ENCODE results near the gene VPS51. TPM values are rescaled to one million over a fixed set of nuclear protein-coding genes. Genes with fewer than 3 reads are reported as not detected.

The VPS51 gene
- total and polyA plus RNA-seq, 9 of the 15 experiments (the other 6 are each of a cell fraction or from before 2014, with no cell fraction given) = 1.8 to 143 (median 46.8) TPM

GRCh38 chr11:65150509-65151299 lies 54.7 kb downstream of the VPS51 start (continued):
- TF ChIP-seq, protein P1, sequence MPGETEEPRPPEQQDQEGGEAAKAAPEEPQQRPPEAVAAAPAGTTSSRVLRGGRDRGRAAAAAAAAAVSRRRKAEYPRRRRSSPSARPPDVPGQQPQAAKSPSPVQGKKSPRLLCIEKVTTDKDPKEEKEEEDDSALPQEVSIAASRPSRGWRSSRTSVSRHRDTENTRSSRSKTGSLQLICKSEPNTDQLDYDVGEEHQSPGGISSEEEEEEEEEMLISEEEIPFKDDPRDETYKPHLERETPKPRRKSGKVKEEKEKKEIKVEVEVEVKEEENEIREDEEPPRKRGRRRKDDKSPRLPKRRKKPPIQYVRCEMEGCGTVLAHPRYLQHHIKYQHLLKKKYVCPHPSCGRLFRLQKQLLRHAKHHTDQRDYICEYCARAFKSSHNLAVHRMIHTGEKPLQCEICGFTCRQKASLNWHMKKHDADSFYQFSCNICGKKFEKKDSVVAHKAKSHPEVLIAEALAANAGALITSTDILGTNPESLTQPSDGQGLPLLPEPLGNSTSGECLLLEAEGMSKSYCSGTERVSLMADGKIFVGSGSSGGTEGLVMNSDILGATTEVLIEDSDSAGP (CRISPR knock-in tag; IDR thresholded peaks at IDR 0.05) = no peak
- TF ChIP-seq, protein P2, sequence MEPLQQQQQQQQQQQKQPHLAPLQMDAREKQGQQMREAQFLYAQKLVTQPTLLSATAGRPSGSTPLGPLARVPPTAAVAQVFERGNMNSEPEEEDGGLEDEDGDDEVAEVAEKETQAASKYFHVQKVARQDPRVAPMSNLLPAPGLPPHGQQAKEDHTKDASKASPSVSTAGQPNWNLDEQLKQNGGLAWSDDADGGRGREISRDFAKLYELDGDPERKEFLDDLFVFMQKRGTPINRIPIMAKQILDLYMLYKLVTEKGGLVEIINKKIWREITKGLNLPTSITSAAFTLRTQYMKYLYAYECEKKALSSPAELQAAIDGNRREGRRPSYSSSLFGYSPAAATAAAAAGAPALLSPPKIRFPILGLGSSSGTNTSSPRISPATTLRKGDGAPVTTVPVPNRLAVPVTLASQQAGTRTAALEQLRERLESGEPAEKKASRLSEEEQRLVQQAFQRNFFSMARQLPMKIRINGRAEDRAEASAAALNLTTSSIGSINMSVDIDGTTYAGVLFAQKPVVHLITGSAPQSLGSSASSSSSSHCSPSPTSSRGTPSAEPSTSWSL (CRISPR knock-in tag; IDR thresholded peaks at IDR 0.05; ENCODE audit: borderline replicate concordance) = no peak
- TF ChIP-seq DNMT1 (IDR thresholded peaks at IDR 0.05) (no peak), THRAP3 (IDR thresholded peaks at IDR 0.05; ENCODE audit: borderline replicate concordance) (no peak), TFAM (CRISPR knock-in tag; conservative IDR thresholded peaks at IDR 0.05) (no peak), PHB (CRISPR knock-in tag; IDR thresholded peaks at IDR 0.05) (no peak), TCF7 (IDR thresholded peaks at IDR 0.05; ENCODE audit: borderline replicate concordance) (no peak), FOXP4 (CRISPR knock-in tag; IDR thresholded peaks at IDR 0.05; ENCODE audit: borderline replicate concordance) (no peak), IFI16 (CRISPR knock-in tag; IDR thresholded peaks at IDR 0.05) (no peak), HDGF (IDR thresholded peaks at IDR 0.05) (0 out of 2 replicates have a peak, but pooled peaks have one; percentile 42), EWSR1 (IDR thresholded peaks at IDR 0.05; ENCODE audit: borderline replicate concordance, low read depth, partially characterized antibody) (no peak), ARNT (IDR thresholded peaks at IDR 0.05) (no peak), RBM34 (IDR thresholded peaks at IDR 0.05; ENCODE audit: borderline replicate concordance, insufficient read depth, low read length) (no peak), MTA1 (IDR thresholded peaks at IDR 0.05; ENCODE audit: borderline replicate concordance) (no peak), RBM25 (IDR thresholded peaks at IDR 0.05; ENCODE audit: low read depth, low read length, severe bottlenecking) (no peak), PHF21A (IDR thresholded peaks at IDR 0.05; ENCODE audit: borderline replicate concordance, low read depth) (no peak), NR3C1 (CRISPR knock-in tag; IDR thresholded peaks at IDR 0.05) (no peak), JUNB (CRISPR knock-in tag; conservative IDR thresholded peaks at IDR 0.05) (no peak), ZNF133 (CRISPR knock-in tag; IDR thresholded peaks at IDR 0.05) (no peak), RFX7 (CRISPR knock-in tag; IDR thresholded peaks at IDR 0.05) (no peak)
- TF ChIP-seq, protein P3, sequence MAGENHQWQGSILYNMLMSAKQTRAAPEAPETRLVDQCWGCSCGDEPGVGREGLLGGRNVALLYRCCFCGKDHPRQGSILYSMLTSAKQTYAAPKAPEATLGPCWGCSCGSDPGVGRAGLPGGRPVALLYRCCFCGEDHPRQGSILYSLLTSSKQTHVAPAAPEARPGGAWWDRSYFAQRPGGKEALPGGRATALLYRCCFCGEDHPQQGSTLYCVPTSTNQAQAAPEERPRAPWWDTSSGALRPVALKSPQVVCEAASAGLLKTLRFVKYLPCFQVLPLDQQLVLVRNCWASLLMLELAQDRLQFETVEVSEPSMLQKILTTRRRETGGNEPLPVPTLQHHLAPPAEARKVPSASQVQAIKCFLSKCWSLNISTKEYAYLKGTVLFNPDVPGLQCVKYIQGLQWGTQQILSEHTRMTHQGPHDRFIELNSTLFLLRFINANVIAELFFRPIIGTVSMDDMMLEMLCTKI (IDR thresholded peaks at IDR 0.05; ENCODE audit: partially characterized antibody) = no peak

All from K562 (cell line).